GM18858 (cell line): ENCODE data around the gene LRRC71.
"Not testable (repeated sequence)": the region's sequence is repeated elsewhere in the genome, so short reads cannot be mapped to it uniquely, and the experiment has no call there.

ENCODE experiments used
- ATAC-seq: cut with Tn5 transposase; IDR thresholded peaks from one replicate; pipeline ENCODE4 v1.9.1; 2021; ENCODE audit not compliant: unreplicated experiment

Gene LRRC71

GRCh38 chr1:156926695-156927094 is 6.3 kb downstream of the LRRC71 start:
- ATAC-seq = not testable (repeated sequence)

DNA sequence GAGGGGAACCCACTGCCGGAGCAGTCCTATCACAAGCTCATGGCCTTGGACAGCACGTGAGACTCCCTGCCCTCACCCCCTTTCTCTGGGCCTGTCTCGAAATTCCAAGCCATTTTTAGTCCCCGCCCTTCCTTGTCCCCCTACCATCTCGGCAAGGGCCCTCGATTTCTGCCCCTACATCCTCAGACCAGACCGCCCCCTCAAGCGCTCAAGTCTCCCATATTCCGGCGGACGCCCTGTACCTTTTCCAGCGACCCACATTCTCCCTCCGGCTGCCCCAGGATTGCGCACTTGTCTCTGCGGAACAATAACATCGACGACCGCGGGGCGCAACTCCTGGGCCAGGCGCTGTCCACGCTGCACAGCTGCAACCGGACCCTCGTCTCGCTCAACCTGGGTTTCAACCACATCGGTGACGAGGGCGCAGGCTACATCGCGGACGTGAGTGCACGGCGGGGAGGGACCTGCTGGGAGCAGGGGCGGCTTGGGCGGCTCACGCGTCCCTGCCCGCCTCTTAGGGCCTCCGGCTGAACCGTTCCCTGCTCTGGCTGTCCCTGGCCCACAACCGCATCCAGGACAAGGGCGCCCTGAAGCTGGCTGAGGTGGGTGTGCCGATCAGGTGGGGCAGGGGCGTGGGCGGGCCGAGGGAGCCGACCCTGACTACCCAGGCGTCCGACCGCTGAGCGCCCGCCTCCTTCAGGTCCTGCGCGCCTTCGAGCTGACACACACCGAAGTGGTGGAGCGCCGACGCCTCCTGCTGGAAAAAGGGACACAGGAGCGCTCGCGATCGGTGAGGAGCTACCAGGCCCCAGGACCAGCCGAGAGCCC is 7.0 kb downstream of the LRRC71 start:
- no peak for ATAC-seq

- no peak for ATAC-seq
Measured at GRCh38 chr1:156928043-156928602, 7.7 kb downstream of the LRRC71 start.

GRCh38 chr1:156929596-156930238 is 9.3 kb downstream of the LRRC71 start:
- ATAC-seq = no peak

DNA sequence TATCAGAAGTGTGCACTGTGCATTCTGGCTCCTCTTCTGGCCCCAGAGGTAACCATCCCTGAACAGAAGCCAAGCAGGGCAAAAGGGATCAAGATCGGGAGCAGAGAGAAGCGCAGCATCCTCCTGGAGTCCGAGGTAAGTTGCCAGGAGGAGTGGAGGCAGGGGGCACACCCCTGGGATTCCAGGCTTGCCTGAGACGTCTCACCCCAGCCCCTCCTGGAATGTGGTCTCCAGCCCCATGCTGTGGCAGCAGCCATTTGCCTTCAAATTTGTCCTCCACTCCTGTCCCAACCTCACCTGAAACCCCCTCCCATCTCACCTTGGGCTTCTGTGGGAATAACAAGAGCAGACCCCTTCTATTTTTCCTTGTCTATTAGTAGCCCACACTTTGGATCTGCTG is 10.1 kb downstream of the LRRC71 start:
- ATAC-seq = no peak

DNA sequence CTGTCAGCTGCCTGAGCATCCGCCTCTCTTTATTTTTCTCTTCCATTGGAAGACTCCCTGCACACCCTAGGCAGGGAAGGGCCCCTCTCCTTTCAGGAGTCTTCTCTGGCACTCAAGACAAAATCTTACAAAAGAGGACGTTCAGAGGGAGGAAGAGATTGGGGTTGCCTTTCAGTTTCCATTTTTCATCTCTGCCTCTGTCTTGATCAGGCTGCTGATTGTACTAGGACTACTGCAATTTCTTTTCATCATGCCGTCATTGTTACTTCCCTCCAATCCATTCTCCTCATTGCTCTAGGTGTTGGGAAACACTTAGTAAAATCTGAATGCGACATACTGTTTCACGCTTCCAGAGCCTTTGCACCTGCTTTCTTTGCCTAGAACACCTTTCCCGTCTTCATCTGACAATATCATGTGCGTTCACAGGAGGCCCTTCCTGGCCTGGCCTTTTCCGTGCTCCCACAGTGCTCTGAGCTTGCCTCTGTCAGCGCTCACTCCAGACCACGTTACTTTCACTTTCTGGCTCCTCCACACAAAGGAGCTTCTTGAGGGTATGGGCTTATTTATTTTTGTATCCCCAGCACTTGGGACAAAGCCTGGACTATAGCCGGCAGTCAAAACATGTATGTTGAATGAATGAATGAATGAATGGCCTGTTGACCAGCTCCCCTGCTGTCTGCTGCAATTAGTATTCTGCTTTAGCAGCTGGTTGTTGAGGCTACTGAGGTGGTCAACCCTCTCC is 10.9 kb downstream of the LRRC71 start:
- no peak for ATAC-seq

DNA sequence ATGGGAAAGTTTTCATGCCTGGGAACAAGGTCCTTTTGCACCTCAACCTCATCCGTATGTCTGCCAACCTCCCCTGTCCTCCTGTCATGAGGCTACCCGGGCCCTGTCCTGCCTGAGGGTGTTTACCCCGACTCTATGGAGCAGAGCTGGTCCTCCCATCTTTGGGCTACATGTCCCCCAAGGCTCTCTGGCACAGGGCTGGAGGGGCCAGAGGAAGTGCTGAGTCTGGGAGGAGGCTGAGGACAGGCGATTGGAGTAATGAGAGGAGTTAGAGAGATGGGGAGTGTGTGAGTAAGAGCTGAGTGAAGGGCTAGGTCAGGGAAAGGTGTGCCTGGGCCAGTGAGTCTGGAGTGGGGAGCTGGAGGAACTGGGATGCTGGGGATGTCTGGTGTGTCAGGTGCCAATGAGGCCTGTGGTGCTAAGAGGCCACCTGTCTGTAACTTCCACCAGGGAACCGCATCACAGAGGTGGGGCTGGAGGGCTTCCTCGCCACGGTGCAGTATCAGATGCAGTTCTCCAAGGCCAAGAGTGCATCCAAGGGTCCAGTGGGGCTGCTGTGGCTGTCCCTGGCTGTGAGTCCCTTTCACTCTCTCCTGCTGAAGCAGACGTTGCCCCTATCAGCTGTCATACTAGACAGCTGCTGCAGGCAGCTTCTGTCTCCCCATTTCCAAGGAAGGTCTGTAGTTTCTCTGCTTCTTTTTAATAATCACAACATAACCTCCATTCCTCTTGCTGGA is 11.7 kb downstream of the LRRC71 start:
- no peak for ATAC-seq

DNA sequence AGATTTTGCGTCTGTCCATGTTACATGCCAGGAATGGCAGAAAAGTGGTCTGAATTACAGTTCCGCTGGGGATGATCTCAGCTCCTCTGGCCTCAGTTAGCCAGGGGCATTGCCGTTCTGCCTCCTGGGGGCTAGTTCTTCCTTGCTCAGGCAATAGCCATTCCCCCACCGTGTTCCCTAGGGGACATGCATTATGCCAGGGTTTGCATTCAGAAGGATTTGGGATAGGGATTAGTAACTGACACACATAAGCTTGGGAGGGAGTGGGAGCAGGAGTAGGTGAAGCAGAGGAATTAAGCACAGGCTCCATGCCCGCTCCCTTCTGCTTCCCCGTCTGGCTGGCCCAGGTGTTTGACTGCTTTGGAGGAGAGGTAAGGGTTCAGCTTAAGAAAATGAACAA is 12.7 kb downstream of the LRRC71 start:
- no peak for ATAC-seq

- no peak for ATAC-seq
Measured at GRCh38 chr1:156935505-156936128, 15.2 kb downstream of the LRRC71 start.

DNA sequence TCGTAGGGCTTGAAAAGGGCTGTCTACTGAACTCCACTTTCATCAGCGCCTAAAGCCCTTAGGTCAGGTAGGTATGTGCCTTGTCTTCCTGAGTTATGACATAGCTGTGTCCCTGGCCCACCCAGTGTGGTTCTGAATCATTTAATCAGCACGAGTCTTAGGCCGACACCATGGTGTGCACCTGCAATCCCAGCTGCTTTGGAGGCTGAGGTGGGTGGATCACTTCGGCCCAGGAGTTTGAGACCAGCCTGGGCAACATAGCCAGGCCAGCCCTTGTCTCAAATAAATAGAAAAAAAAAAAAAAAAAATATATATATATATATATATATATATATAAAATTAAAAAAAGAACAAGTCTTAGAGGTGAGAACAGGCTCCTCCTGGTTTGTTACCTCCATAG is 15.8 kb downstream of the LRRC71 start:
- no peak for ATAC-seq

DNA sequence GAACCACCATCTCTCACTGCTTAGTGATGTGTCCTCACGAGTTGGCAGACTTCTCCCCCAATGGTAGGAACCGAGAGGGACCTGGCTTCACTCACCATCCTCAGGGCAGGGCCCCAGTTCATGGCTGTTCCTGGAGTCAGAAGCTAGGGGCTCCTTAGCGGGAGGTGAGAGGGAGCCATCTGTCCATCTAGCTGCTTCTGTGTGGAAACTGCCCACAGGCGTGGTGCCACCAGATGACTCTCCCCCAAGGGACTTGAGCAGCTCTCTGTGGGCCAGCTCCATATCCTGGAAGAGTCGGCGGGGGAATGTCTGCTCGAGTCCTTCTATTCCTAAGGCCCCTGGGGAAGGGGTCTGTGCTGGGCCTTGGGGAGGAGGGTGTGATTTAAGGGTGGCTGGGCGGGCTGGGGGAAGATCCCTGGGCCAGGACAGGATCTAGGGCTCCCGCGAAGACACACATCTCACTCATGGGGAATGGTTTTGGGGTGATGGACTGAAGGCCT is 16.3 kb downstream of the LRRC71 start:
- no peak for ATAC-seq

GRCh38 chr1:156937883-156938282 is 17.5 kb downstream of the LRRC71 start:
- ATAC-seq = no peak

- no peak for ATAC-seq
Measured at GRCh38 chr1:156938813-156939212, 18.4 kb downstream of the LRRC71 start.

DNA sequence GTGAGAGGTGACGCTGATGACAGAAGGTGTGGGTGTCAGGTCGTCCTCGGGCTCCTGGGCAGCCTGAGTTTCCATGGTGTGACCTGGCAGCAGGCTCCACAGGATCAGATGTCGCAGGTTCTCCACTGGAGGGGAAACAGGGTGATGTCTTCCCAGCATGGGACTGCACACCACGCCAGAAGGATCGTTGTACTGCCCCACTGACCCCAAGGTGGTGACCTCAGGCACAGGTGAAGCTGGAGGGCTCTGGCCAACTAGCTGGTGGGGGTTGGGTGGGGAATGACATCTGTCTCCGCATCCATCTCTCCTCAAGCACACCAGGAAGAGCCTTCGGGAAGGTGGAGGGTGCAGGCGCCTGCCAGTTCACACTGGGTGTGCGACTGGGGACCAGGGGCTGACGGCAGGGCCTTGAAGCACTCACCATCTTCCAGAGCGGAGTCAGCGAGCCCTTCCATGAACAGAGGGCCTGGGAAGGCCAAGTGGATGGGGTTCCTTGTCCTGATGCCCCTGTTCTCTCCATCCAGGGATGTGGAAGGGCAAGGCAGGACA is 19.4 kb downstream of the LRRC71 start:
- ATAC-seq = no peak

GRCh38 chr1:156941675-156942074 is 21.2 kb downstream of the LRRC71 start:
- ATAC-seq = no peak

DNA sequence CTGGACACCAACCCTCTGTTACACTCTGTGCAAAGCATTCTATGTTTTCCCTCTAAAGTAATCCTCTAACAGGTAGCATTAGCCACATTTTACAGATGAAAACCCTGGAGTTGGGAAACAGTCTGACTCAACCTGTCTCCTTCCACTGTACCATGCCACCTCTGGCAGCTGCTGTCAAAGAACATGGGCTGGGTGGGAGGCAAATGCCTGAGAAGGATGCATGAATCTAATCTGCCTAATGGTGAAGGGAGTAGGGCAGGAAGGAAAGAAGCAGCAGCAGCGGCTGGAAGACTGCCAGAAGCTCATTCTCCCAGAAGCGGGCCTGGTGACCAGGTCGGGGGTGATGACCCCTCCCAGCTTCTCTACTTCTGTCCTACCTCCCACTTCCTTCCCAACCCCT is 21.7 kb downstream of the LRRC71 start:
- no peak for ATAC-seq

GRCh38 chr1:156942576-156942975 is 22.1 kb downstream of the LRRC71 start:
- no peak for ATAC-seq

DNA sequence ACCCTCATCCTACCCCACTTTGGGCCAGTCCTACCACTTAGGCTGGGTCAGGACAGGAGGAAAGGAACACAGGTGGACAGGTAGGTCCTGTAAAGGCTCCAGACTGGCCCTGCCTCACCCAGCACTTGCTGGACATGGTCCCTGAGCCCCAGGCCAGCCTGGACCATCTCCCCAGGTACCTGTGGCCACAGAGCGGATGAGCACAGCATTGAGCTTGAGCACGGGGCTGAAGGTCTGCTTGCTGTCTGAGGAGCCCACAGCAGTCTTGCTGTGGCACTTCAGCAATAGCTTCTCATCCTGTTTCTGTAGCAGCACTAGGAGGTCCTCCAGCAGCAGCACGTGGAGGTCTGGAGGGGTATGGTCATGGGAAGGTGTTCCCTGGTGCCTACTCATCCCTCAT is 23.3 kb downstream of the LRRC71 start:
- no peak for ATAC-seq

- ATAC-seq = no peak
Measured at GRCh38 chr1:156944268-156944667, 23.8 kb downstream of the LRRC71 start.

GRCh38 chr1:156944848-156945247 is 24.4 kb downstream of the LRRC71 start:
- ATAC-seq = no peak
